Endothelial cell (in vitro differentiated cells): ENCODE data around the gene ZNF358. TPM values are rescaled to one million over a fixed set of nuclear protein-coding genes. Genes with fewer than 3 reads are reported as not detected.

Experiments used
- DNase-seq: peaks from one replicate; pipeline ENCODE4 v3.0.0; 2021; ENCODE audit warnings: low spot score
- H3K27ac Mint-ChIP-seq: one replicate; pipeline ENCODE4 v1.8.0; 2021; ENCODE audit warnings: mixed read lengths, inconsistent platforms; ENCODE audit not compliant: unreplicated experiment
- H3K27me3 Mint-ChIP-seq: one replicate; pipeline ENCODE4 v1.8.0; 2021; ENCODE audit warnings: mild to moderate bottlenecking, moderate library complexity, mixed read lengths, inconsistent platforms; ENCODE audit not compliant: unreplicated experiment
- H3K36me3 Mint-ChIP-seq: one replicate; pipeline ENCODE4 v1.8.0; 2021; ENCODE audit warnings: mild to moderate bottlenecking, low read depth, mixed read lengths, inconsistent platforms; ENCODE audit not compliant: unreplicated experiment
- H3K4me1 Mint-ChIP-seq: one replicate; pipeline ENCODE4 v1.8.0; 2021; ENCODE audit warnings: mild to moderate bottlenecking, mixed read lengths, inconsistent platforms; ENCODE audit not compliant: unreplicated experiment
- H3K4me3 Mint-ChIP-seq: one replicate; pipeline ENCODE4 v1.8.0; 2021; ENCODE audit warnings: mild to moderate bottlenecking, mixed read lengths, inconsistent platforms; ENCODE audit not compliant: unreplicated experiment
- H3K9me3 Mint-ChIP-seq: one replicate; pipeline ENCODE4 v1.8.0; 2021; ENCODE audit warnings: mixed read lengths, inconsistent platforms; ENCODE audit not compliant: unreplicated experiment
- CTCF ChIP-seq: fragments of 200-600 bp; sonication (generic); IDR thresholded peaks from one replicate; pipeline ENCODE4 v1.5.0; 2021; ENCODE audit warnings: antibody characterized with exemption; ENCODE audit not compliant: unreplicated experiment
- total RNA-seq: library from RNA; stranded (reverse); fragmentation: NEBNext Ultra II Directional; extraction: Animal tissue kit (Norgen Biotek cat#: 25700); gene quantifications from one replicate; pipeline ENCODE4 v1.2.1, GENCODE V29; 2021; ENCODE audit not compliant: unreplicated experiment

Gene ZNF358
- total RNA-seq, 1 donor from 2014 or later = 87.4 TPM

GRCh38 chr19:7552781-7553180 is 36.9 kb downstream of the ZNF358 start:
- H3K27me3 Mint-ChIP-seq = peaks cover 4% of the 10 kb centered on the region
- H3K4me1 Mint-ChIP-seq = peaks cover 4% of the 10 kb centered on the region
- TF ChIP-seq CTCF = no peak
- peaks cover 15% of the 10 kb centered on the region for H3K36me3 Mint-ChIP-seq
- H3K4me3 Mint-ChIP-seq = no peak overlapping the region
- no peaks in the 10 kb centered on the region for H3K9me3 Mint-ChIP-seq
- DNase-seq = no peak
- H3K27ac Mint-ChIP-seq = no peak overlapping the region

GRCh38 chr19:7554565-7554964 is 38.7 kb downstream of the ZNF358 start:
- Mint-ChIP-seq H3K9me3 (no peaks in the 10 kb centered on the region), H3K4me1 (peaks cover 4% of the 10 kb centered on the region), H3K36me3 (peaks cover 29% of the 10 kb centered on the region), H3K4me3 (no peak overlapping the region), H3K27me3 (peaks cover 4% of the 10 kb centered on the region), H3K27ac (no peak overlapping the region)
- DNase-seq = no peak
- TF ChIP-seq CTCF = no peak

GRCh38 chr19:7554990-7555864 is 39.3 kb downstream of the ZNF358 start:
- DNase-seq = no peak
- H3K4me1 Mint-ChIP-seq = peaks cover 4% of the 10 kb centered on the region

GRCh38 chr19:7556696-7557315 is 40.9 kb downstream of the ZNF358 start:
- Mint-ChIP-seq H3K4me1 (no peaks in the 10 kb centered on the region), H3K36me3 (peaks cover 29% of the 10 kb centered on the region), H3K27me3 (peaks cover 4% of the 10 kb centered on the region), H3K9me3 (no peaks in the 10 kb centered on the region), H3K4me3 (no peak overlapping the region), H3K27ac (no peak overlapping the region)
- DNase-seq = no peak
- TF ChIP-seq CTCF = no peak

More at GRCh38 chr19:7554990-7555864, 39.3 kb downstream of the ZNF358 start:
- Mint-ChIP-seq H3K4me3 (no peak overlapping the region), H3K36me3 (peaks cover 31% of the 10 kb centered on the region), H3K27me3 (peaks cover 4% of the 10 kb centered on the region), H3K9me3 (no peaks in the 10 kb centered on the region), H3K27ac (no peak overlapping the region)
- TF ChIP-seq CTCF = no peak

- no peak for TF ChIP-seq CTCF
- peaks cover 3% of the 10 kb centered on the region for H3K27me3 Mint-ChIP-seq
- peaks cover 21% of the 10 kb centered on the region for H3K36me3 Mint-ChIP-seq
- no peaks in the 10 kb centered on the region for H3K4me1 Mint-ChIP-seq
- no peaks in the 10 kb centered on the region for H3K9me3 Mint-ChIP-seq
- no peak for DNase-seq
- H3K27ac Mint-ChIP-seq = no peak overlapping the region
- H3K4me3 Mint-ChIP-seq = no peak overlapping the region
These were observed 42.8 kb downstream of the ZNF358 start for GRCh38 chr19:7558667-7559066.
